Breast epithelium (tissue), 3 donors: ENCODE measurements around the gene KSR2.

Experiments
- CTCF ChIP-seq, 3 donors: fragments of 450-650 bp; IDR thresholded peaks; one replicate each; pipeline ENCODE4 v1.5.1; 2016 to 2017; ENCODE audit warnings: antibody characterized with exemption in 3 of 3, mild to moderate bottlenecking in 3 of 3, moderate library complexity in 3 of 3
- POLR2A ChIP-seq: fragments of 450-650 bp; IDR thresholded peaks from one replicate; pipeline ENCODE4 v1.6.1; 2016; ENCODE audit warnings: antibody characterized with exemption, mild to moderate bottlenecking, moderate library complexity
- POLR2AphosphoS5 ChIP-seq, 3 donors: sonication (generic); formaldehyde crosslinking; IDR thresholded peaks; one replicate each; pipeline ENCODE4 v1.6.1; 2017; ENCODE audit warnings: antibody characterized with exemption in 3 of 3

DNA sequence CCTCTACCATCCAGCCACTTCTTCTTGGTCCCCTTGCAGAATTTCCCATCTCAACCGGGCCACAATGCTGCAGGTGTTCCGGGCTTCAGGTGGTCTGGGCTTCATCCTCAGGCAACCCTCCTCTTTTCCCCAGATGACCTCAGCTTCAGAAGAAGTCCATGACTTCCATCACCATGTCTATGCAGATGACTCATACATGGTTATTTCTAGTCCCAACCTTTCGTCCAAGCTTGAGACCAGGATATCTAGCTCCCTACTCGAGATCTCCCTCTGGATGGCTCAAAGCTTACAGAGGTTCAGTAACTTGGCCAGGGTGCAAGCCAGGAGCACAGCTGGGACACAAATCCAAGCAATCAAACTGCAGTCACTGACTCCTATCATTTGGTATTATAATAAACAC is 452.8 kb downstream of the KSR2 start:
- TF ChIP-seq POLR2AphosphoS5 (IDR thresholded peaks at IDR 0.05) (no peak), CTCF (IDR thresholded peaks at IDR 0.05) (no peak), POLR2A (no peak)
